ENCODE results near the gene ZNF521. TPM values are rescaled to one million over a fixed set of nuclear protein-coding genes. Genes with fewer than 3 reads are reported as not detected.

ZNF521 gene
- total RNA-seq (not detected), polyA plus RNA-seq (not detected)

GRCh38 chr18:25351777-25352628 is at the start of gene ZNF521:
Gene ZNF521, minus strand, starts transcription at chr18:25352166. Its CDS starts 1,220 bp downstream, at chr18:25350946.
- peaks cover 0 to 11% (median 8%) of the 10 kb centered on the region in 5 donors for H3K9me3 Mint-ChIP-seq
- no peak within 1 kb of the TSS for H3K27ac ChIP-seq (ENCODE audit: low read depth, low read length)
- peak in 3 of 5 donors; percentile 22 to 53 (median 47) for DNase-seq
- H3K4me1 ChIP-seq (ENCODE audit: insufficient read depth, low read length): peaks cover 10% of the 10 kb centered on the region
- CTCF ChIA-PET: no interaction called here
- H3K27me3 Mint-ChIP-seq: peaks cover 25 to 61% of the 10 kb centered on the region in 2 donors
- no peaks in the 10 kb centered on the region for H3K9me3 ChIP-seq (ENCODE audit: low read length)
- H3K27ac Mint-ChIP-seq: peak within 1 kb of the TSS in 2 of 8 donors; percentile 50 to 55
- POLR2A ChIA-PET: no interaction called here
- no peaks in the 10 kb centered on the region for H3K36me3 Mint-ChIP-seq
- no peaks in the 10 kb centered on the region for H3K36me3 ChIP-seq (ENCODE audit: insufficient read depth, low read length)
- H3K4me1 Mint-ChIP-seq: peaks cover 23 to 27% (median 27%) of the 10 kb centered on the region in 3 donors
- peaks cover 20% of the 10 kb centered on the region for H3K27me3 ChIP-seq (ENCODE audit: insufficient read depth, low read length, poor library complexity, severe bottlenecking)
- H3K4me3 Mint-ChIP-seq: peak within 1 kb of the TSS; percentile 77 to 86 (median 83)
- H3K4me3 ChIP-seq (ENCODE audit: low read length): peak within 1 kb of the TSS; percentile 31

- peaks cover 0 to 8% (median 2%) of the 10 kb centered on the region in 5 donors for H3K9me3 Mint-ChIP-seq
- H3K27me3 Mint-ChIP-seq: no peaks in the 10 kb centered on the region
- H3K36me3 Mint-ChIP-seq: no peaks in the 10 kb centered on the region
- H3K4me1 ChIP-seq (ENCODE audit: insufficient read depth, low read length): no peaks in the 10 kb centered on the region
- H3K27ac ChIP-seq (ENCODE audit: low read depth, low read length): no peak overlapping the region
- H3K4me3 ChIP-seq (ENCODE audit: low read length): no peak overlapping the region
- ChIA-PET POLR2A (no interaction called here), CTCF (no interaction called here)
- no peaks in the 10 kb centered on the region for H3K27me3 ChIP-seq (ENCODE audit: insufficient read depth, low read length, poor library complexity, severe bottlenecking)
- H3K9me3 ChIP-seq (ENCODE audit: low read length): no peaks in the 10 kb centered on the region
- no peaks in the 10 kb centered on the region for H3K36me3 ChIP-seq (ENCODE audit: insufficient read depth, low read length)
- no peak overlapping the region for H3K4me3 Mint-ChIP-seq
- no peak overlapping the region for H3K27ac Mint-ChIP-seq
- no peaks in the 10 kb centered on the region for H3K4me1 Mint-ChIP-seq
- DNase-seq: no peak
Measured at GRCh38 chr18:25399554-25399953, 47.6 kb upstream of the ZNF521 start.

- Mint-ChIP-seq H3K27ac (no peak overlapping the region), H3K27me3 (no peaks in the 10 kb centered on the region), H3K4me3 (no peak overlapping the region), H3K36me3 (no peaks in the 10 kb centered on the region), H3K9me3 (peaks cover 2 to 10% (median 4%) of the 10 kb centered on the region in 5 donors), H3K4me1 (no peaks in the 10 kb centered on the region)
- POLR2A ChIA-PET: no interaction called here
- H3K36me3 ChIP-seq (ENCODE audit: insufficient read depth, low read length): no peaks in the 10 kb centered on the region
- H3K27me3 ChIP-seq (ENCODE audit: insufficient read depth, low read length, poor library complexity, severe bottlenecking): no peaks in the 10 kb centered on the region
- H3K4me3 ChIP-seq (ENCODE audit: low read length): no peak overlapping the region
- no peak for DNase-seq
- H3K27ac ChIP-seq (ENCODE audit: low read depth, low read length): no peak overlapping the region
- CTCF ChIA-PET: no interaction called here
- H3K4me1 ChIP-seq (ENCODE audit: insufficient read depth, low read length): no peaks in the 10 kb centered on the region
- H3K9me3 ChIP-seq (ENCODE audit: low read length): no peaks in the 10 kb centered on the region
Measured at GRCh38 chr18:25392192-25392591, 40.2 kb upstream of the ZNF521 start.

GRCh38 chr18:25373432-25374179 is 21.6 kb upstream of the ZNF521 start:
- Mint-ChIP-seq H3K27ac (no peak overlapping the region), H3K4me3 (no peak overlapping the region), H3K9me3 (no peaks in the 10 kb centered on the region), H3K27me3 (peaks cover 5 to 6% of the 10 kb centered on the region in 2 donors), H3K36me3 (no peaks in the 10 kb centered on the region), H3K4me1 (no peaks in the 10 kb centered on the region)
- Histone ChIP-seq H3K4me3 (ENCODE audit: low read length) (no peak overlapping the region), H3K27ac (ENCODE audit: low read depth, low read length) (no peak overlapping the region), H3K9me3 (ENCODE audit: low read length) (no peaks in the 10 kb centered on the region), H3K36me3 (ENCODE audit: insufficient read depth, low read length) (no peaks in the 10 kb centered on the region), H3K4me1 (ENCODE audit: insufficient read depth, low read length) (no peaks in the 10 kb centered on the region), H3K27me3 (ENCODE audit: insufficient read depth, low read length, poor library complexity, severe bottlenecking) (no peaks in the 10 kb centered on the region)
- POLR2A ChIA-PET: no interaction called here
- DNase-seq: no peak
- CTCF ChIA-PET: no interaction called here

GRCh38 chr18:25370391-25370790 is 18.4 kb upstream of the ZNF521 start:
- DNase-seq: no peak
- Histone ChIP-seq H3K4me1 (ENCODE audit: insufficient read depth, low read length) (no peaks in the 10 kb centered on the region), H3K36me3 (ENCODE audit: insufficient read depth, low read length) (no peaks in the 10 kb centered on the region), H3K9me3 (ENCODE audit: low read length) (no peaks in the 10 kb centered on the region), H3K27ac (ENCODE audit: low read depth, low read length) (no peak overlapping the region), H3K4me3 (ENCODE audit: low read length) (no peak overlapping the region), H3K27me3 (ENCODE audit: insufficient read depth, low read length, poor library complexity, severe bottlenecking) (no peaks in the 10 kb centered on the region)
- Mint-ChIP-seq H3K27ac (no peak overlapping the region), H3K4me3 (no peak overlapping the region), H3K4me1 (no peaks in the 10 kb centered on the region), H3K36me3 (no peaks in the 10 kb centered on the region), H3K9me3 (peaks cover 0 to 2% (median 0%) of the 10 kb centered on the region in 5 donors), H3K27me3 (peaks cover 3 to 6% of the 10 kb centered on the region in 2 donors)
- POLR2A ChIA-PET: no interaction called here
- CTCF ChIA-PET: no interaction called here

GRCh38 chr18:25365242-25365641 is 13.3 kb upstream of the ZNF521 start:
- H3K27ac ChIP-seq (ENCODE audit: low read depth, low read length): no peak overlapping the region
- no peaks in the 10 kb centered on the region for H3K4me1 Mint-ChIP-seq
- H3K27ac Mint-ChIP-seq: no peak overlapping the region
- DNase-seq: no peak
- H3K9me3 Mint-ChIP-seq: peaks cover 0 to 8% (median 2%) of the 10 kb centered on the region in 5 donors
- no peak overlapping the region for H3K4me3 ChIP-seq (ENCODE audit: low read length)
- POLR2A ChIA-PET: no interaction called here
- H3K4me3 Mint-ChIP-seq: no peak overlapping the region
- no peaks in the 10 kb centered on the region for H3K36me3 ChIP-seq (ENCODE audit: insufficient read depth, low read length)
- no peaks in the 10 kb centered on the region for H3K4me1 ChIP-seq (ENCODE audit: insufficient read depth, low read length)
- H3K27me3 ChIP-seq (ENCODE audit: insufficient read depth, low read length, poor library complexity, severe bottlenecking): no peaks in the 10 kb centered on the region
- H3K9me3 ChIP-seq (ENCODE audit: low read length): no peaks in the 10 kb centered on the region
- H3K36me3 Mint-ChIP-seq: no peaks in the 10 kb centered on the region
- CTCF ChIA-PET: no interaction called here
- H3K27me3 Mint-ChIP-seq: peaks cover 10 to 19% of the 10 kb centered on the region in 2 donors

- Mint-ChIP-seq H3K9me3 (peaks cover 0 to 8% (median 2%) of the 10 kb centered on the region in 5 donors), H3K27ac (no peak overlapping the region), H3K27me3 (peaks cover 10 to 23% of the 10 kb centered on the region in 2 donors), H3K4me3 (no peak overlapping the region), H3K36me3 (no peaks in the 10 kb centered on the region), H3K4me1 (no peaks in the 10 kb centered on the region)
- Histone ChIP-seq H3K9me3 (ENCODE audit: low read length) (no peaks in the 10 kb centered on the region), H3K36me3 (ENCODE audit: insufficient read depth, low read length) (no peaks in the 10 kb centered on the region), H3K27me3 (ENCODE audit: insufficient read depth, low read length, poor library complexity, severe bottlenecking) (no peaks in the 10 kb centered on the region), H3K27ac (ENCODE audit: low read depth, low read length) (no peak overlapping the region), H3K4me3 (ENCODE audit: low read length) (no peak overlapping the region), H3K4me1 (ENCODE audit: insufficient read depth, low read length) (no peaks in the 10 kb centered on the region)
- no peak for DNase-seq
- CTCF ChIA-PET: no interaction called here
- POLR2A ChIA-PET: no interaction called here
Measured at GRCh38 chr18:25364732-25365131, 12.8 kb upstream of the ZNF521 start.

GRCh38 chr18:25360301-25360899 is 8.4 kb upstream of the ZNF521 start:
- DNase-seq: no peak
- Histone ChIP-seq H3K9me3 (ENCODE audit: low read length) (no peaks in the 10 kb centered on the region), H3K4me3 (ENCODE audit: low read length) (no peak overlapping the region), H3K36me3 (ENCODE audit: insufficient read depth, low read length) (no peaks in the 10 kb centered on the region), H3K4me1 (ENCODE audit: insufficient read depth, low read length) (no peaks in the 10 kb centered on the region), H3K27ac (ENCODE audit: low read depth, low read length) (no peak overlapping the region), H3K27me3 (ENCODE audit: insufficient read depth, low read length, poor library complexity, severe bottlenecking) (no peaks in the 10 kb centered on the region)
- Mint-ChIP-seq H3K4me3 (no peak overlapping the region), H3K27me3 (peaks cover 12 to 31% of the 10 kb centered on the region in 2 donors), H3K9me3 (peaks cover 0 to 9% (median 2%) of the 10 kb centered on the region in 5 donors), H3K27ac (no peak overlapping the region), H3K4me1 (no peaks in the 10 kb centered on the region), H3K36me3 (no peaks in the 10 kb centered on the region)
- POLR2A ChIA-PET: interaction anchor here (0.5 kb wide), 1 partner anchor 9 kb away, joined by 3 read pairs; no protein-coding TSS in a partner anchor
- CTCF ChIA-PET: interaction anchor here (1.7 kb wide), 1 partner anchor 9 kb away, joined by 4 read pairs; no protein-coding TSS in a partner anchor

Measured in CD8-positive, alpha-beta memory T cell (primary cell).